Lower leg skin (tissue), 3 donors: ENCODE results near the gene HTR6.

ENCODE experiments used
- CTCF ChIP-seq, 3 donors: fragments of 450-650 bp; IDR thresholded peaks; one replicate each; pipeline ENCODE4 v1.5.1; 2016; ENCODE audit warnings: antibody characterized with exemption in 3 of 3, mild to moderate bottlenecking in 3 of 3, moderate library complexity in 2 of 3
- POLR2A ChIP-seq, 2 donors: fragments of 450-650 bp; IDR thresholded peaks; one replicate each; pipeline ENCODE4 v1.6.1; 2016 to 2017; ENCODE audit warnings: antibody characterized with exemption in 2 of 2, mild to moderate bottlenecking in 1 of 2, moderate library complexity in 1 of 2

- TF ChIP-seq CTCF (IDR thresholded peaks at IDR 0.05) (no peak), POLR2A (IDR thresholded peaks at IDR 0.05) (no peak)
These were observed 56.3 kb downstream of the HTR6 start for GRCh38 chr1:19720973-19721372.
